ENCODE results near the gene CCDC152.

GRCh38 chr5:42720251-42720650, 36.4 kb upstream of the CCDC152 start:
- TF ChIP-seq POLR2AphosphoS5 (IDR thresholded peaks at IDR 0.05) = no peak
- TF ChIP-seq, protein P1, sequence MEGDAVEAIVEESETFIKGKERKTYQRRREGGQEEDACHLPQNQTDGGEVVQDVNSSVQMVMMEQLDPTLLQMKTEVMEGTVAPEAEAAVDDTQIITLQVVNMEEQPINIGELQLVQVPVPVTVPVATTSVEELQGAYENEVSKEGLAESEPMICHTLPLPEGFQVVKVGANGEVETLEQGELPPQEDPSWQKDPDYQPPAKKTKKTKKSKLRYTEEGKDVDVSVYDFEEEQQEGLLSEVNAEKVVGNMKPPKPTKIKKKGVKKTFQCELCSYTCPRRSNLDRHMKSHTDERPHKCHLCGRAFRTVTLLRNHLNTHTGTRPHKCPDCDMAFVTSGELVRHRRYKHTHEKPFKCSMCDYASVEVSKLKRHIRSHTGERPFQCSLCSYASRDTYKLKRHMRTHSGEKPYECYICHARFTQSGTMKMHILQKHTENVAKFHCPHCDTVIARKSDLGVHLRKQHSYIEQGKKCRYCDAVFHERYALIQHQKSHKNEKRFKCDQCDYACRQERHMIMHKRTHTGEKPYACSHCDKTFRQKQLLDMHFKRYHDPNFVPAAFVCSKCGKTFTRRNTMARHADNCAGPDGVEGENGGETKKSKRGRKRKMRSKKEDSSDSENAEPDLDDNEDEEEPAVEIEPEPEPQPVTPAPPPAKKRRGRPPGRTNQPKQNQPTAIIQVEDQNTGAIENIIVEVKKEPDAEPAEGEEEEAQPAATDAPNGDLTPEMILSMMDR (IDR thresholded peaks at IDR 0.05) = no peak

Data from transverse colon (tissue), 4 donors.